Measurements from ENCODE around the gene RBMS1.

The RBMS1 gene

DNA sequence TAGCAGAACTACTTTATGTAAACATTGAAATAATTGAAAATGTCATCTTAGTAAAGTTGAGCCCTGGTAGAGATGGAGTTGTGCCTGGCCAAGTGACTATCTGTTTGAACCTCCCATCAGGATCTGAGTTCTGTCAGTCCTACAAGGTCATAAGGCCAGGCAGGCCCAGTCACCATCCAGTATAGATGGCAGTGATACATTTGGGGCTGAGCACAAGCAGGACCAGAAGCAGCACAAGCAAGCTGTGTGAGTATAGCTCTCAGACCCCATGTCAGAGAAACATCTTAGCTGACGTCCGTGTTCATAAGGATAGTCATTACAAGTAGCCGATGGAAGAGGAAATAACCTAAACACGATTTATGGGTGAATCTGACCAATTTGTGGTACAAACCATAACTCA lies 44.5 kb upstream of the RBMS1 start:
- TF ChIP-seq SPI1 (IDR thresholded peaks at IDR 0.05; ENCODE audit: borderline replicate concordance, low read depth) (no peak), POLR2AphosphoS5 (IDR thresholded peaks at IDR 0.05; ENCODE audit: low read depth) (no peak), GABPA (IDR thresholded peaks at IDR 0.05; ENCODE audit: low read depth) (no peak)
- TF ChIP-seq, protein P1, sequence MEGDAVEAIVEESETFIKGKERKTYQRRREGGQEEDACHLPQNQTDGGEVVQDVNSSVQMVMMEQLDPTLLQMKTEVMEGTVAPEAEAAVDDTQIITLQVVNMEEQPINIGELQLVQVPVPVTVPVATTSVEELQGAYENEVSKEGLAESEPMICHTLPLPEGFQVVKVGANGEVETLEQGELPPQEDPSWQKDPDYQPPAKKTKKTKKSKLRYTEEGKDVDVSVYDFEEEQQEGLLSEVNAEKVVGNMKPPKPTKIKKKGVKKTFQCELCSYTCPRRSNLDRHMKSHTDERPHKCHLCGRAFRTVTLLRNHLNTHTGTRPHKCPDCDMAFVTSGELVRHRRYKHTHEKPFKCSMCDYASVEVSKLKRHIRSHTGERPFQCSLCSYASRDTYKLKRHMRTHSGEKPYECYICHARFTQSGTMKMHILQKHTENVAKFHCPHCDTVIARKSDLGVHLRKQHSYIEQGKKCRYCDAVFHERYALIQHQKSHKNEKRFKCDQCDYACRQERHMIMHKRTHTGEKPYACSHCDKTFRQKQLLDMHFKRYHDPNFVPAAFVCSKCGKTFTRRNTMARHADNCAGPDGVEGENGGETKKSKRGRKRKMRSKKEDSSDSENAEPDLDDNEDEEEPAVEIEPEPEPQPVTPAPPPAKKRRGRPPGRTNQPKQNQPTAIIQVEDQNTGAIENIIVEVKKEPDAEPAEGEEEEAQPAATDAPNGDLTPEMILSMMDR (IDR thresholded peaks at IDR 0.05; ENCODE audit: insufficient read depth, low read length): no peak
- TF ChIP-seq, protein P2, sequence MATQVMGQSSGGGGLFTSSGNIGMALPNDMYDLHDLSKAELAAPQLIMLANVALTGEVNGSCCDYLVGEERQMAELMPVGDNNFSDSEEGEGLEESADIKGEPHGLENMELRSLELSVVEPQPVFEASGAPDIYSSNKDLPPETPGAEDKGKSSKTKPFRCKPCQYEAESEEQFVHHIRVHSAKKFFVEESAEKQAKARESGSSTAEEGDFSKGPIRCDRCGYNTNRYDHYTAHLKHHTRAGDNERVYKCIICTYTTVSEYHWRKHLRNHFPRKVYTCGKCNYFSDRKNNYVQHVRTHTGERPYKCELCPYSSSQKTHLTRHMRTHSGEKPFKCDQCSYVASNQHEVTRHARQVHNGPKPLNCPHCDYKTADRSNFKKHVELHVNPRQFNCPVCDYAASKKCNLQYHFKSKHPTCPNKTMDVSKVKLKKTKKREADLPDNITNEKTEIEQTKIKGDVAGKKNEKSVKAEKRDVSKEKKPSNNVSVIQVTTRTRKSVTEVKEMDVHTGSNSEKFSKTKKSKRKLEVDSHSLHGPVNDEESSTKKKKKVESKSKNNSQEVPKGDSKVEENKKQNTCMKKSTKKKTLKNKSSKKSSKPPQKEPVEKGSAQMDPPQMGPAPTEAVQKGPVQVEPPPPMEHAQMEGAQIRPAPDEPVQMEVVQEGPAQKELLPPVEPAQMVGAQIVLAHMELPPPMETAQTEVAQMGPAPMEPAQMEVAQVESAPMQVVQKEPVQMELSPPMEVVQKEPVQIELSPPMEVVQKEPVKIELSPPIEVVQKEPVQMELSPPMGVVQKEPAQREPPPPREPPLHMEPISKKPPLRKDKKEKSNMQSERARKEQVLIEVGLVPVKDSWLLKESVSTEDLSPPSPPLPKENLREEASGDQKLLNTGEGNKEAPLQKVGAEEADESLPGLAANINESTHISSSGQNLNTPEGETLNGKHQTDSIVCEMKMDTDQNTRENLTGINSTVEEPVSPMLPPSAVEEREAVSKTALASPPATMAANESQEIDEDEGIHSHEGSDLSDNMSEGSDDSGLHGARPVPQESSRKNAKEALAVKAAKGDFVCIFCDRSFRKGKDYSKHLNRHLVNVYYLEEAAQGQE (IDR thresholded peaks at IDR 0.05; ENCODE audit: insufficient replicate concordance, low read depth): no peak
- H3K4me3 ChIP-seq (replicated peaks; ENCODE audit: insufficient read depth, low read length): no peak overlapping the region
- H3K27ac ChIP-seq (replicated peaks): no peak overlapping the region
- H3K27me3 ChIP-seq (ENCODE audit: insufficient read depth, poor library complexity, severe bottlenecking): no peaks in the 10 kb centered on the region
- DNase-seq (ENCODE audit: low read depth in 1 of 2, low spot score in 1 of 2): no peak

DNA sequence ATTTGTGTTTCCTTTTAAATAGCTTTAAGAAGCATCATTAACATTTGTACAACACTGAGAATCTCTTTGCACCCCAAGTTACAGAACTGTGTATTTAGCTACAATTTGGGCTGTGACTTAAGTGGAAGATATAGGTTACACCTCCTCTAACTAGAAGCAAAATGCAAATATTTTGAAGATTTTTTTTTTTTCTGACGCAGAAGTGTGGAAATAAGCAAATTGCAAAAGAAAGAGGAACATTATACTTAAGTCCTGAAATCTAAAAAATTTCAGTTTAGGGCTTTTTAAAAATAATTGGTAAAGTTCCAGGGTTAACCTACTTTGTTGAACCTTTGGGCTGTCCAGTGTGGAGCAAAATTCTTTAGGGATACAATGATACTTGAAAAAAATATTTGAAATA lies 41.4 kb upstream of the RBMS1 start:
- TF ChIP-seq, protein P1 (IDR thresholded peaks at IDR 0.05; ENCODE audit: insufficient read depth, low read length): no peak
- no peak for TF ChIP-seq SPI1 (IDR thresholded peaks at IDR 0.05; ENCODE audit: borderline replicate concordance, low read depth)
- Histone ChIP-seq H3K4me3 (replicated peaks; ENCODE audit: insufficient read depth, low read length) (no peak overlapping the region), H3K27ac (replicated peaks) (no peak overlapping the region), H3K27me3 (ENCODE audit: insufficient read depth, poor library complexity, severe bottlenecking) (no peaks in the 10 kb centered on the region)
- DNase-seq (ENCODE audit: low read depth in 1 of 2, low spot score in 1 of 2): no peak

DNA sequence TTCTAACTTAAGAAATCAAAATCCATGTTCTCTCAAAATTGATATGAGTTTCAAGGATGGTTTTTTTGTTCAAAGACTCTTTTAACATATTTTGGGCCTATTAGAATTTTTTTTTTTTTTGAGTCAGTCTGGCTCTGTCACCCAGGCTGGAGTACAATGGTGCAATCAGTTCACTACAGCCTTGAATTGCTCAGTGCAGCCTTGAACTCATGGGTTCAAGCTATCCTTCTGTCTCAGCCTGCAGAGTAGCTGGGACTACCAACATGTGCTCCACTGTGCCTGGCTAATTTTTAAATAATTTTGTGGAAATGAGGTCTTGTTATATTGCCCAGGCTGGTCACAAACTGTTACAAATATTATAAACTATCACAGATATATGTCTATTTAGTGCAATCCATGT lies 40.6 kb upstream of the RBMS1 start:
- Histone ChIP-seq H3K4me3 (replicated peaks; ENCODE audit: insufficient read depth, low read length) (no peak overlapping the region), H3K27ac (replicated peaks) (no peak overlapping the region), H3K27me3 (ENCODE audit: insufficient read depth, poor library complexity, severe bottlenecking) (no peaks in the 10 kb centered on the region)
- DNase-seq (ENCODE audit: low read depth in 1 of 2, low spot score in 1 of 2): no peak
- no peak for TF ChIP-seq SPI1 (IDR thresholded peaks at IDR 0.05; ENCODE audit: borderline replicate concordance, low read depth)
- TF ChIP-seq, protein P1 (IDR thresholded peaks at IDR 0.05; ENCODE audit: insufficient read depth, low read length): no peak
- TF ChIP-seq GABPA (IDR thresholded peaks at IDR 0.05; ENCODE audit: low read depth): no peak
- TF ChIP-seq POLR2AphosphoS5 (IDR thresholded peaks at IDR 0.05; ENCODE audit: low read depth): no peak
- TF ChIP-seq, protein P2 (IDR thresholded peaks at IDR 0.05; ENCODE audit: insufficient replicate concordance, low read depth): no peak

DNA sequence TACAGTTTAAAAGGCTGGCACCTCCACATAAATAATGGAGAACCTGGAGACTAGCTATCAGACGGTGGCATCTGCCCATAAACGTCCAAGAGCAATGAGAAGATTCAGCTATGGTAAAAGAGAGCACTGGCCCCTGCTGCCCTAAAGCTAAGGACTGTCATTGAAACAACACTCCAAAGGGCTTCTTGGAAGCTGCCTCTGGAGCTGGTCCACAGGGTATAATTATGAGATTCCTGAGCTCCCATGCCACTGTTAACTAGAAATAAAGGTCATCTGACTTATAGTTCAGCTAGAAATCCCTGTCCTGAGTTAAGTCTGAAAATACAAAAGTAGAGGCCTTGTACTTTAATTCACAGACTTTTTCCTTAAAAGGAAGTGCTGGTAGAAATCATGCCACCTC lies 39.9 kb upstream of the RBMS1 start:
- Histone ChIP-seq H3K27me3 (ENCODE audit: insufficient read depth, poor library complexity, severe bottlenecking) (no peaks in the 10 kb centered on the region), H3K27ac (replicated peaks) (no peak overlapping the region), H3K4me3 (replicated peaks; ENCODE audit: insufficient read depth, low read length) (no peak overlapping the region)
- DNase-seq (ENCODE audit: low read depth in 1 of 2, low spot score in 1 of 2): no peak
- TF ChIP-seq SPI1 (IDR thresholded peaks at IDR 0.05; ENCODE audit: borderline replicate concordance, low read depth) (no peak), GABPA (IDR thresholded peaks at IDR 0.05; ENCODE audit: low read depth) (no peak), POLR2AphosphoS5 (IDR thresholded peaks at IDR 0.05; ENCODE audit: low read depth) (no peak)
- TF ChIP-seq, protein P2 (IDR thresholded peaks at IDR 0.05; ENCODE audit: insufficient replicate concordance, low read depth): no peak
- TF ChIP-seq, protein P1 (IDR thresholded peaks at IDR 0.05; ENCODE audit: insufficient read depth, low read length): no peak

Measured in HL-60 (cell line).